GM12875 (cell line): ENCODE results near the gene TRPM8.

Source experiments
- H3K4me3 ChIP-seq: one replicate; pipeline ENCODE4 v1.5.1; 2011; ENCODE audit warnings: low read depth, low read length, control low read depth
- TF ChIP-seq, protein P1 (sequence below): IDR thresholded peaks from 2 replicates; pipeline ENCODE4 v1.5.1; 2011; ENCODE audit warnings: low read depth, mild to moderate bottlenecking, control low read depth, inconsistent platforms, low read length, moderate library complexity, borderline replicate concordance; ENCODE audit not compliant: insufficient read depth

Gene TRPM8

DNA sequence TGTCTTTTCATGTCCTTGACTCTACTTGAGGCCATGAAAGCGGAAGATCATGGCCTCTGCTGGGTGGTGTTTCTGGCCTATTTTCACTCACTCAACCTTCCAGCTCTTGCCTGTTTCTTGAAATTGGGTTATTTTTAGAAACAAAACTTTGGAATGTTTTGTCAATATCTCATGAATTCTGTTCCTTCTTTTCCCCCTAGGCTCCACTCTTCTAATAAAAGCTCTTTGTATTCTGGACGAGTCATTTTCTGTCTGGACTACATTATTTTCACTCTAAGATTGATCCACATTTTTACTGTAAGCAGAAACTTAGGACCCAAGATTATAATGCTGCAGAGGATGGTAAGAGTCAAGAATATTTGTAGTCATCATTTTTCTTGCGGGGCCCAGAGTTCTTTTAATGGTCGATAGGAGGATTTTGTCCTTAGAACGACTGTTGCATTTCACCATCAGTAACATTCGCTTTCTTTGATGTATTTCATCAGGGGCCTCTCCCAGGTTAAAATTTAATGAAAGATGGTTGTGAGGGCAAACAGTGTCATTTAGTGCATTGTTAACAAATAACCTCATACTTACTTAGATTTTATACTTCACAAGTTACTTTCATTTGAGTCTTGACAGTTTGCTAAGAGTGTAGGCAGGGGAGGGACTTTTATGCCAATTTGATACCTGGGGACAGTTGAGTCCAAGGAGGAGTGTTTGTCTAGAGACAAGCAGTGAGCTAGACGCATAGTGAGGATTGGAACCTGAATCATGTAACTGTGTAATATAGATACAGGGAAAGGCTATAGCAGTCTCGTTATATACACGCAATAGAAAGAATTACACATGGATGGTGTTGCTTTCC lies 64.6 kb downstream of the TRPM8 start:
- H3K4me3 ChIP-seq: no peak overlapping the region
- TF ChIP-seq, protein P1, sequence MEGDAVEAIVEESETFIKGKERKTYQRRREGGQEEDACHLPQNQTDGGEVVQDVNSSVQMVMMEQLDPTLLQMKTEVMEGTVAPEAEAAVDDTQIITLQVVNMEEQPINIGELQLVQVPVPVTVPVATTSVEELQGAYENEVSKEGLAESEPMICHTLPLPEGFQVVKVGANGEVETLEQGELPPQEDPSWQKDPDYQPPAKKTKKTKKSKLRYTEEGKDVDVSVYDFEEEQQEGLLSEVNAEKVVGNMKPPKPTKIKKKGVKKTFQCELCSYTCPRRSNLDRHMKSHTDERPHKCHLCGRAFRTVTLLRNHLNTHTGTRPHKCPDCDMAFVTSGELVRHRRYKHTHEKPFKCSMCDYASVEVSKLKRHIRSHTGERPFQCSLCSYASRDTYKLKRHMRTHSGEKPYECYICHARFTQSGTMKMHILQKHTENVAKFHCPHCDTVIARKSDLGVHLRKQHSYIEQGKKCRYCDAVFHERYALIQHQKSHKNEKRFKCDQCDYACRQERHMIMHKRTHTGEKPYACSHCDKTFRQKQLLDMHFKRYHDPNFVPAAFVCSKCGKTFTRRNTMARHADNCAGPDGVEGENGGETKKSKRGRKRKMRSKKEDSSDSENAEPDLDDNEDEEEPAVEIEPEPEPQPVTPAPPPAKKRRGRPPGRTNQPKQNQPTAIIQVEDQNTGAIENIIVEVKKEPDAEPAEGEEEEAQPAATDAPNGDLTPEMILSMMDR: no peak

DNA sequence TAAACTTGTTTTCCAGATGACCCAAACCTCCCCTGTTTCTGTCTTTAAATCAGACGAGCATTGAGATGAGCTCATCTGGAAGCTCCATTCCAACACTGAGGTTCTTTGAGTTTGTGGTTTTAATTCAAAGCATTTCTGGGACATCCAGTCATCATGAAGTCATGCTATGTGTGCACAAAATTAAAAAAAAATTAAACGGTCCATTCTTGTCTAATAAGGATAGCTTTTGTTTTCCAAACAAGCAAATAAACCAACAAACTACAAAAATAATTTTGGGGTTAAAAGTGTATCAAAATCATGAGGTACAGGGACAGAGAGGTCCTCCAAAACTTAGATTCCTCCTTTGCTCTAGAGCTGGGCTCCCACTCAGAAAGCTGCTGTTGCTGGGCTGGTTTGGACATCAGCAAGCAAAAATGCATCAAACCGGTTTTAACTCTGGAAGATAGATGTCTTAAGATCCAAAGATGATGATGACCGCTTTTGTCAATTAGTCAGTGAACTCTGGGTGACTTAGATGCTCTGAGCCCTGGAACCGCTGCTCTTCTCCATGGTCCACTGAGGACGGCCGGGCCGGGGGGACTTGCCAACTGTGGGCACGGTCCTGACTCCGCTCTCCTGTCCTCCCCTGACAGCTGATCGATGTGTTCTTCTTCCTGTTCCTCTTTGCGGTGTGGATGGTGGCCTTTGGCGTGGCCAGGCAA lies 65.4 kb downstream of the TRPM8 start:
- H3K4me3 ChIP-seq: no peak overlapping the region

DNA sequence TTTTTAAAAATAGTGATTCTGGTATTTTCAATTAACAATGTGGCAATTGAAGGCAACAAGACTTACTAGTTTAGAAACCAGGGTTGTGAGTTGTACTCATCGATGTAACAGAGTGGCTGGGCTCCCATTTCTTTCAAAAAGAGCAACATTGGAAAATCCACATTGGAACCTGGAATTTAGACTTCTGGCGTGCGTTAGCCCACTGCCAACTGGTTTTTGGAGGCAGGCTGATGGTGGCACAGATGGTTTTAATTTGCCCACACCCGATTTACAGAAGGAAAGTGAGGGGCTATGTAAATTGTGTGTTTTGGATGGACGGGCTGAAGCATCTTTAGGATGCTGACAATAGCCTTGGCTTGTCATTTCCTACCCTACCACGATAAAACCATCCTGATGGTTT lies 66.3 kb downstream of the TRPM8 start:
- no peak overlapping the region for H3K4me3 ChIP-seq
- TF ChIP-seq, protein P1: no peak

More for the DNA sequence above, 65.4 kb downstream of the TRPM8 start:
- TF ChIP-seq, protein P1: no peak

DNA sequence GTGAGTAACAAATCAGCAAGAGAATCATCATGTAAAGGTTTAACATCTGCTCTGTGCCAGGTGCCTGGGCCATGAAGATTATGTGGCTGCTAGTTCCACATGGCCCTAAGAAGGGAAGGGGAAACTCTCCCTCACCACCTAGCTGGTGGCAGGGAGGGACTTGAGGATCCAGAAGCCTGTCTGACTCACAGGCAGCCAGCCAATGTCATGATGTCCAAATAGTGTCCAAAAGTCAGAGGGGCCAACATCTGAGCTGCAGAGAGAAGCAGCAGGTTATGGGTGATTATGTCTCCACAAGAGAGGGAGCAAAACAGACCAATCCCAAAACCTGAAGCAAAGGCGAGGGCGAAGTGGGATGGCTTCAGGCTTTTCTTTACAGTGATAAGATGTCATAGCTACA lies 71.4 kb downstream of the TRPM8 start:
- H3K4me3 ChIP-seq: no peak overlapping the region
- TF ChIP-seq, protein P1: no peak

DNA sequence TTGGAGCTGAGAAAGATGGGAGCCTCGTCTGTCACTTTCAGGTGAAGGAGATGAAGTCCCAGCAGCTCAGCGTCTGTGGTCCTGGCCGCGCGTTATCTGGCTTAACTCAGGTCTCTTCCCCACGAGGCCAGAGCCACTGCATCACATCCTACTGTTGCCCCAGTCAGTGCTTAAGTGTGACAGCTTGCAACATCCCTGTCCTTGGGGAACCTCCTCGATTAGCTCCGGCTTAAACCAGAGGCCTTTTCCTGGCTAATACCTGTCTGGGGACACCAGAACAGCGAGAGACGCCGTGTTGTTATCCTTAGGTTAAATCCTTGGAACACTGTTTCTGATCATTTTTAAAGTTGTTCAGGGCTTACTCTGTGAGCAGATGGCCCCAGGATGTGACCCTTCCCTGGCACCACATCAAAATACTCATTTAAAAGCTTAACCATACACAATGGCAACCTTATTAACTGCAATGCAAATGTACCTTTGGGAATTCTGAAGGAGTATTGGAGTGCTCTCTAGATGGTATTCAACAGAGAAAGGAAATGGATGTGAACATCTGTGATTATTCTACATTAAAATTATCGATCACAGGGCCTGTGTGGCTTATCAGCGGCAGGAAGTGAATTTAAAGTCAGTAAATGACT lies 72.2 kb downstream of the TRPM8 start:
- TF ChIP-seq, protein P1: no peak
- H3K4me3 ChIP-seq: no peak overlapping the region

DNA sequence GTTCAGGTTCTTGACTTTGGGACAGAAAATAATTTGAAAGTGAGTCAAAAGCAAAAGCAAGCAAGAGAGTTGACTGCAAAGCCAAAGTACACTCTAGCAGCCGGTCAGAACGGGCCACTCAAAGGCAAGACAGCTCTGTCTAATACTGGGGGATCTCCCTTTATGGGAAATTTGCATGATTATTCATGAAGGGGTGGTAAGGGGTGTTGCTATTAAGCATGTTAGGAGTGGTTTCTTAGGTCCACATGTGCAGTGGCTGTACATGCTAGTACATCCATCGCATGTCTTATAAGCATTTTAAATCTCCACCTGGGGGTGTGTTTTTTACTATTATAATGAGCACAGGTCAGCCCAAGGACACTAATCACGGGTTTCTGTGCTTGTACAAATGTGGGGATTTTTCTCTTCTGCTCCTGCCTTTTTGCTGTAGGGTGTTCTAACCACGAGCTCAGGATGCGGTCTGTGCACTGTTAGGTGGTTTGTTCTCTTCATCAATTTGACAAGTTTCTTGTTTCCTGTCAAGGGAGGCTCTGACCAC lies 73.2 kb downstream of the TRPM8 start:
- TF ChIP-seq, protein P1: no peak
- no peak overlapping the region for H3K4me3 ChIP-seq
